ENCODE data around the gene ARHGAP45. TPM values are rescaled to one million over a fixed set of nuclear protein-coding genes. Genes with fewer than 3 reads are reported as not detected.

ARHGAP45 gene
- total RNA-seq, 2 experiments from 2014 or later: 136 to 150 TPM

GRCh38 chr19:1122972-1123363 is 56.0 kb downstream of the ARHGAP45 start:
- Mint-ChIP-seq H3K9me3 (no peaks in the 10 kb centered on the region), H3K4me1 (ENCODE audit: low read depth) (peaks cover 3% of the 10 kb centered on the region), H3K27ac (no peak overlapping the region), H3K27me3 (no peaks in the 10 kb centered on the region), H3K36me3 (ENCODE audit: low read depth) (peaks cover 24% of the 10 kb centered on the region), H3K4me3 (no peak overlapping the region)
- ChIA-PET CTCF (interaction anchor here (2.3 kb wide), 1 partner anchor 10 kb away, joined by 11 read pairs; no protein-coding TSS in a partner anchor), POLR2A (interaction anchor here (0.6 to 3.3 kb wide), 7 partner anchors 8 to 82 kb away, joined by 3 to 11 read pairs (median 4); no protein-coding TSS in a partner anchor)
- intact Hi-C loops (cut with micrococcal nuclease): no loop called here
- no peak for TF ChIP-seq CTCF (IDR thresholded peaks at IDR 0.05)
- DNase-seq: peak; percentile 62
- ATAC-seq: peak; percentile 77

- H3K4me3 Mint-ChIP-seq: no peak overlapping the region
- H3K4me1 Mint-ChIP-seq (ENCODE audit: low read depth): peaks cover 3% of the 10 kb centered on the region
- DNase-seq: no peak
- no peaks in the 10 kb centered on the region for H3K9me3 Mint-ChIP-seq
- CTCF ChIA-PET: interaction anchor here (2.3 kb wide), 1 partner anchor 10 kb away, joined by 11 read pairs; no protein-coding TSS in a partner anchor
- intact Hi-C loops (cut with micrococcal nuclease): no loop called here
- POLR2A ChIA-PET: interaction anchor here (0.6 to 3.3 kb wide), 7 partner anchors 7 to 81 kb away, joined by 3 to 11 read pairs (median 4); no protein-coding TSS in a partner anchor
- ATAC-seq: no peak
- peaks cover 22% of the 10 kb centered on the region for H3K36me3 Mint-ChIP-seq (ENCODE audit: low read depth)
- H3K27me3 Mint-ChIP-seq: no peaks in the 10 kb centered on the region
- no peak overlapping the region for H3K27ac Mint-ChIP-seq
- TF ChIP-seq CTCF (IDR thresholded peaks at IDR 0.05): no peak
Observed at GRCh38 chr19:1123381-1123780, 56.4 kb downstream of the ARHGAP45 start.

DNA sequence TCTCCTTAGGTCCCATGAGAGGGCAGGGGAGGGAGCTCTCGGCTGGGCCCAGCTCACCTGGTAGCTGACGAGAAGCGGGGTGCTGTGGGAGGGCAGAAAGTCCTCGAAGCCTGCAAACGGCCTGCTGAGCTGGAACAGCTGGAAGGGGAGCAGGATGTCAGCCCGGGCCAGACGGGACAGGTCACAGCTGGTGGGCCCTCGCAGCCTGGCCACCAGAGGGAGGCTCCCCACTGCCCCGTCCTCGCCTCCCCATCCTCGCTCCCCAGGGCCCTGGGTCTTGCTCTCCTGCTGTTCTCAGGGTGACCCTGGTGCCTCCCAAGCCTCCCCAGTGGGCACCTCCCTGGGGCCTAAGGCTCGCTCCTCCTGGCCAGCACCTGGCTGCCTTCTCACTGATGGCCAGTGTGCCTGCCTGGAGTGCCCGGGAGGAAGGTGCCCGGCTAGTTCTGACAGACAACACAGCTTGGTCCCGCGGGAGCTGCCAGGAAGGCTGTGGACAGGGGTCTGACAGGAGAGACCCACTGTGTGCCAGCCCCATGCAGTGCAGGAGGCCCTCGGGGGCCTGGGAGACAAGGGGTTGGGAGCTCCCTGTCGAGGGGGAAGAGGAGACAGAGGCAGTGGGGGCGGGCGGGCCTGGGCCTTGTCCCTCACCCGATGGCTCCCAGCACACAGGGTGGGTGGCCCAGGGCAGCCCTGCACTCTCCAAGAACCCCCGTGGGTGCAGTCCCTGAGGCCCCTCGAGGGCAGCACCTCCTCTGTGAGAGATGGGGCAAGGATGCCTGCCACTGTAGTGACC is 57.1 kb downstream of the ARHGAP45 start:
- DNase-seq (no peak), ATAC-seq (no peak)
- H3K27me3 Mint-ChIP-seq: no peaks in the 10 kb centered on the region
- peaks cover 3% of the 10 kb centered on the region for H3K4me1 Mint-ChIP-seq (ENCODE audit: low read depth)
- intact Hi-C loops (cut with micrococcal nuclease): no loop called here
- no peak overlapping the region for H3K27ac Mint-ChIP-seq
- POLR2A ChIA-PET: interaction anchor here (0.5 to 3.3 kb wide), 7 partner anchors 7 to 145 kb away, joined by 3 to 11 read pairs (median 4); partner anchors contain the start of gene CIRBP
- H3K4me3 Mint-ChIP-seq: no peak overlapping the region
- H3K9me3 Mint-ChIP-seq: no peaks in the 10 kb centered on the region
- H3K36me3 Mint-ChIP-seq (ENCODE audit: low read depth): peaks cover 22% of the 10 kb centered on the region
- CTCF ChIA-PET: interaction anchor here (2.3 kb wide), 1 partner anchor 11 kb away, joined by 11 read pairs; no protein-coding TSS in a partner anchor
- TF ChIP-seq CTCF (IDR thresholded peaks at IDR 0.05): no peak

DNA sequence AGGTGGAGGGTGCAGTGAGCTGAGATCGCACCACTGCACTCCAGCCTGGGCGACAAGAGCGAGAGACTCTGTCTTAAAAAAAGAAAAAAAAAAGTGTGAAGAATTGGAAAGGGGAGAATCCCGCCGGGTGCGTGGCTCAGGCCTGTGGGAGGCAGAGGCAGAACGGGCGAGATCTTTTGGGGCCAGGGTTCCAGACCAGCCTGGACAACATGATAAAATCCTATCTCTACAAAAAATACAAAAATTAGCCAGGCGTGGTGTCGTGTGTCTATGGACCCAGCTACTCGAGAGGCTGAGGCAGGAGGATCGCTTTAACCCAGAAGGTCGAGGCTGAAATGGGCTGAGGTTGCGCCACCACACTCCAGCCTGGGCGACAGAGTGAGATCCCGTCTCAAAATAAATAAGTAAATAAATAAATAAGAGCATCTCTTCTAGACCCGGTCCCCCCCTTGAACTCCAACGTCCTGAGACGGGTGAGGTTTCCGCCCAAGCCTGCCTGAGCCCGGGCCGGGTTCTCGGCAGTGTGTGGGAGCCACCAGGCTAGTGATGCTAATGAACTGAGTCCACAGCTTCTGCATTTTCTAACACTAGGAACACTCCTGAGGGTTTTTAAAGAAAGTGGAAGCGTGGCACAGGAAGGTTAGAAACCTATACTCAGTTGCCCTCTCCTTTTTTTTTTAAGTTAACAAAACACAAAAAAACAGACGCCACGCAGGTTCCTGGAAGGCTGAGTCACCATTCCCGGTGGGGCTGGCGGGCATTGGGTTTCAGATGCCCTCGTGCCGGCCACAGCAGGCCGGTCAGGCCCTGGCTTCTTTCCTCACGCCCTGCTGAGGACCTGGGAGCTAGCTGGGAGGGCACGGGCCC is 58.9 kb downstream of the ARHGAP45 start:
- H3K4me3 Mint-ChIP-seq: no peak overlapping the region
- H3K27ac Mint-ChIP-seq: no peak overlapping the region
- no peaks in the 10 kb centered on the region for H3K9me3 Mint-ChIP-seq
- CTCF ChIA-PET: no interaction called here
- ATAC-seq (no peak), DNase-seq (no peak)
- H3K27me3 Mint-ChIP-seq: no peaks in the 10 kb centered on the region
- TF ChIP-seq CTCF (IDR thresholded peaks at IDR 0.05): no peak
- POLR2A ChIA-PET: no interaction called here
- intact Hi-C loops (cut with micrococcal nuclease): no loop called here
- H3K4me1 Mint-ChIP-seq (ENCODE audit: low read depth): peaks cover 16% of the 10 kb centered on the region
- H3K36me3 Mint-ChIP-seq (ENCODE audit: low read depth): peaks cover 22% of the 10 kb centered on the region

Measured in activated CD8-positive, alpha-beta T cell treated with anti-CD3 and anti-CD28 coated beads for 36 hours (primary cell).